GM12874 (cell line): Measurements from ENCODE around the gene PDE5A.

Source experiments
- CTCF ChIP-seq: IDR thresholded peaks from 2 replicates; pipeline ENCODE4 v1.5.1; 2011; ENCODE audit warnings: low read depth, mild to moderate bottlenecking, control low read depth, low read length, moderate library complexity; ENCODE audit not compliant: insufficient read depth

PDE5A gene

GRCh38 chr4:119626420-119626819 lies 2.2 kb downstream of the PDE5A start:
- no peak for TF ChIP-seq CTCF

GRCh38 chr4:119625761-119626160 lies 2.8 kb downstream of the PDE5A start:
- no peak for TF ChIP-seq CTCF

- TF ChIP-seq CTCF: no peak
Observed at GRCh38 chr4:119624356-119624755, 4.2 kb downstream of the PDE5A start.

- TF ChIP-seq CTCF: no peak
Observed at GRCh38 chr4:119623025-119623424, 5.6 kb downstream of the PDE5A start.

- no peak for TF ChIP-seq CTCF
Observed at GRCh38 chr4:119615068-119615719, 13.4 kb downstream of the PDE5A start.

- no peak for TF ChIP-seq CTCF
Observed at GRCh38 chr4:119604266-119604665, 24.3 kb downstream of the PDE5A start.

GRCh38 chr4:119602366-119602765 lies 26.2 kb downstream of the PDE5A start:
- TF ChIP-seq CTCF: no peak

- TF ChIP-seq CTCF: no peak
Observed at GRCh38 chr4:119598521-119598920, 30.1 kb downstream of the PDE5A start.
